GM03348 (cell line): ENCODE measurements around the gene GLTP.

ENCODE experiments used
- DNase-seq: peaks from one replicate; pipeline ENCODE4 v3.0.0; 2012; ENCODE audit warnings: low spot score

The GLTP gene

DNA sequence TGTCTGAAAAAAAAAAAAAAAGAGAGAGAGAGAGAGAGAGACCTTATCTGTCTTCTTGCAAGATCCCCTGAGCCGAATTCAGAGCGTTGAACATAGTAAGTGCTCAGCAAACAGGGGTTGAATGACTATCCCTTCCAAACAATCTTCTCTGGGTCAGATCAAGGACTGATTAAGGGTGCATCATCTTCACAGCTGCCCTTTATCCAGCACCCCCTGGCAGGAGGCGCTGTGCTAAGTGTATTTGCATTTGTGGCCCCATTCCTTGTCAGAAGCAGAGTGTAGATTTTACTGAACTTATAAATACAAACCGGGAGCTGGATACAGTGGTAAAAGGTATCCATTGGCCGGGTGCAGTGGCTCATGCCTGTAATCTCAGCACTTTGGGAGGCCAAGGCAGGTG, 38.3 kb downstream of the GLTP start:
- DNase-seq = no peak

GRCh38 chr12:109841356-109841755, 39.0 kb downstream of the GLTP start:
- DNase-seq = no peak

GRCh38 chr12:109840305-109841074, 39.9 kb downstream of the GLTP start:
- DNase-seq = no peak

- DNase-seq = no peak
Measured at GRCh38 chr12:109839444-109839843, 40.9 kb downstream of the GLTP start.

DNA sequence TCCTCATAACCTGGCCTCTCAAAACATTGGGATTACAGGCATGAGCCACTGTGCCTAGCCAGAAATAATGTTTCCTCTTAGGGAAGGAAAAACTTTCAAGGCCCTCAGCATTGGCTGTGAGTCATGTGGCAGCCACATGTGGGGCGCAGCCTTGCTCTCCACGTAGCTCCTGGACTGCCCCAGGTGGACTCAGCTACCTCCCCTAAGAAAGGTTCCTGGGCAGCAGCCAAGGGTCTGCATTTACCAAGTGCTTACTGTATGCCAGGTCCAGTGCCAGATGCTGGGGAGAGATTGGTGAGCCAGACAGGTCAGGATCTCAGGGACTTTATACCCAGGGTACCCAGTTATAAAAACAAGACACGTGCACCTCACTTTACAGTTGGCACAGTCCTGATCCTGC, 43.4 kb downstream of the GLTP start:
- DNase-seq = peak; percentile 35

GRCh38 chr12:109835827-109836226, 44.5 kb downstream of the GLTP start:
- DNase-seq = no peak

DNA sequence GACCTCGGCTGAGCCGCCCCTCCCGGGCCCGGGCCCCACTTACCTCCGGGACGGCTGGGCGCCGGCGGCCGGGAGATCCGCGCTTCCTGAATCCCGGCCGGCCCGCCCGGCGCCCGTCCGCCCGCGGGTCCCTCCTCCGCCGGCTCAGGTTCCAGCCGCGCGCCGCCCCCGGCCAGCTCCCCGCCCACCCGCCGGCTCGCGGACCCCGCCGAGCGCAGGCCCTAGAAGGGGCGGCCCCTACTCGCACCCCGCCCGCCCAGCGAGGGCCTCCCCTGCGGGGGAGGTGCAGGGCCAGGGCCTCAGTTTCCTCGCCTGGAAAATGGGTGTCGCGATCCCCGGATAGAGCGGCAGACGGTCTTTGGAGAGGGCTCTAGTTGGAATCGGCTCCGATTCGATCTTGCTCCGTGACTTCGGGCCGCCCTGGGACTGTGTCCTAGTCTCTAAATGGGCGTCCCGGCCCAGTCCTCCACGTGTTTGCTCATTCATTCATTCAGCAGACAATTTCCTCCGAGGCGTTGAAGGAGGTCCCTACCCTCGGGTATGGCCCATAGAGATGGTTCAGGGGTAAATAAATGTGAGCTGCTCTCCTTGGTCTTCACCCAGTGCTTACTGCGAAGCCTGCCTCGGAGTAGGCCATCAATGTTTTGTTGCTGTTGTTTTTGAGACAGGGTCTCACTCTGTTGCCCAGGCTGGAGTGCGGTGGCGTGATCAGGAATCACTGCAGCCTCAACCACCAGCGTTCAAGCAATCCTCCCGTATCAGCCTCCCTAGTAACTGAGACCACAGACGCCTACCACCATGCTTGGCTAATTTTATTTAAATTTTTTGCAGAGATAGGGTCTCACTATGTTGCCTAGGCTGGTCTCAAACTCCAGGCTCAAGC, 46.8 kb downstream of the GLTP start, which contains the start of gene TRPV4:
TSS of gene TRPV4 (minus strand) at position 92 of the 883 bp plus-strand sequence. CDS start 18,602 bp downstream, outside the sequence.
- peak; percentile 89 for DNase-seq

DNA sequence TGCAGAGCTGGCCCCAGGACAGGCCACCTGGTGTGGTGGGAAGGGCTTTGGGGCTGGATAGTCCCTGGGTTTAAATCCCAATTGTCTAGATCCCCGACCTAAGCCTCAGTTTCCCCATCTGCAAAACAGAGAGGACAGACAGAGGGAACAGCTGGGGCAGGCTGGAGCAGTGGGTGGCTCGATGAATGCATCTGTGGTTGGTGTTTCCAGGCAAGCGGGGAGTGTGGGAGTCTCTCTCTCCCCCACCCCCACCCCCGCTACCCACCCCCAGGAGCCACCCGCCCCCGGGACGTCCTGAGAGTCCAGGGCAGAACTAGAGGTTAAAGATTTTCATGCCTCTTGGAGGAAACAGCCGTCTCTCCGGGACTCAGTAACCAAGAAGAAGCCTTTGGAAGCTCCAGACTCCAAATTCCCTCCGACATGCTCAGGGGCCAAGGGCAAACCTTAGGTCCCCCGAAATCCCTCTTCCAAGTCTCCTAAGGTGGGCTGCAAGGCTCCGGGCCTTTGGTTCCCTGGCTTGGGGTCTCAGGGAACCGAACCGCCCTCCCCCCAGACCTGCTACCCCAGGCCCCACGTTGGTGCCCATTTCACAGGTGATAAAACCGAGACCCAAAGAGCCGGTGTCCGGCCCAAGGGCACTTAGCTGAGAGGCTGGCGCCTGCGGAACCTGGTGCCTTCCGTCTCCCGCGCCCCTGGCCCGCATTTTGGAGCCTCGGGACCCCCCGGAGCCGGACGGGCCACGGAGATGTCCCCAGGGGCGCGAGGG, 47.6 kb downstream of the GLTP start:
- no peak for DNase-seq

GRCh38 chr12:109831929-109832328, 48.4 kb downstream of the GLTP start:
- DNase-seq = no peak

GRCh38 chr12:109831365-109831764, 49.0 kb downstream of the GLTP start:
- DNase-seq = no peak

- no peak for DNase-seq
Measured at GRCh38 chr12:109830718-109831117, 49.6 kb downstream of the GLTP start.

DNA sequence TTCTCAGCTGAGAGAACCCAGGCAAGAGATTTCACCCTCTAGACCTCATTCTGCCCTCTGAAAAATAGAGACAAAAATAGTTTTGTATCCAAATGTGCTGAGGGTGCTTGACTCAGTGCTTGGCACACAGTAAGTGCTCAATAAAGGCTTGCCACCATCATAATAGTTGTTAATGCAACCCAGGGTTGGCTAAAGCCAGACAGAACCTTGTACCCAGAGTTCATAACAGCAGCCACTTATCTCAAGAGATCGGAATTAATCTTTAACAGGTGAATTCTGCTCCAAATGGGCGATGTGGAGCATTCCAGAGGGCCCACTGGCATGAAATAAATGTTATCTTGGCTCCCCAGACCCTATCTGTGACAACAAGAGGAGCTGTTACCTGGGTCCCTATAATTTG, 50.1 kb downstream of the GLTP start:
- no peak for DNase-seq

- DNase-seq = no peak
Measured at GRCh38 chr12:109829667-109830066, 50.7 kb downstream of the GLTP start.

DNA sequence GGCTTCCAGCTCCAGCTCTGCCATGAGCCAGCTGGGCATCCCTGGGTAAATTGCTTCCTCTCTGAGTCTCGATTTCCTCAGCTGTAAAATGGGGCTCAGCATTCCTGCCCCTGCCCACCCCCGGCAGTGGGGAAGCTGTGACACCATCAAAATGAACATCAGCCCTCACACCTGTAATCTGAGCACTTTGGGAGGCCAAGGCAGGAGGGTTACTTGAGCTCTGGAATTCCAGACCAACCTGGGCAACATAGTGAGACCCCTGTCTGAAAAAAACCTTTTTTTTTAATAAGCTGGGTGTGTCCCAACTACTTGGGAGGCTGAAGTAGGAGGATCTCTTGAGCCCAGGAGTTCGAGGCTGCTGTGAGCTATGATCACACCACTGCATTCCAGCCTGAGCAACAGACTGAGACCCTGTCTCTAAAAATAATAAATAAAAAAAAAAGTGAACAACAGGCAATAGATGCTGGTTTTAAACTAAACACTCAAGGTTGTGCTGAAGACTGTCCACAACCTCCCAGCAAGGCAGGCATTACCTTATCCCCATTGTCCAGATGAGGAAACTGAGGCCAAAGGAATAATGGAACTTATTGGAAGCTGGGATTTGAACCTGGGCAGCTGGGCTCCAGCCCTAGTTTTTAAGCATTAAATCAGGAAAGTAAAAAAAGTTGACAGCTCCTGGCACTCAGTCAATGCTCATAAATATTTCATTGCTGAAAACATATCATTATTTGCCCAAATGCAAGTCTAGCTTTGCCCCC, 51.4 kb downstream of the GLTP start:
- DNase-seq = no peak

DNA sequence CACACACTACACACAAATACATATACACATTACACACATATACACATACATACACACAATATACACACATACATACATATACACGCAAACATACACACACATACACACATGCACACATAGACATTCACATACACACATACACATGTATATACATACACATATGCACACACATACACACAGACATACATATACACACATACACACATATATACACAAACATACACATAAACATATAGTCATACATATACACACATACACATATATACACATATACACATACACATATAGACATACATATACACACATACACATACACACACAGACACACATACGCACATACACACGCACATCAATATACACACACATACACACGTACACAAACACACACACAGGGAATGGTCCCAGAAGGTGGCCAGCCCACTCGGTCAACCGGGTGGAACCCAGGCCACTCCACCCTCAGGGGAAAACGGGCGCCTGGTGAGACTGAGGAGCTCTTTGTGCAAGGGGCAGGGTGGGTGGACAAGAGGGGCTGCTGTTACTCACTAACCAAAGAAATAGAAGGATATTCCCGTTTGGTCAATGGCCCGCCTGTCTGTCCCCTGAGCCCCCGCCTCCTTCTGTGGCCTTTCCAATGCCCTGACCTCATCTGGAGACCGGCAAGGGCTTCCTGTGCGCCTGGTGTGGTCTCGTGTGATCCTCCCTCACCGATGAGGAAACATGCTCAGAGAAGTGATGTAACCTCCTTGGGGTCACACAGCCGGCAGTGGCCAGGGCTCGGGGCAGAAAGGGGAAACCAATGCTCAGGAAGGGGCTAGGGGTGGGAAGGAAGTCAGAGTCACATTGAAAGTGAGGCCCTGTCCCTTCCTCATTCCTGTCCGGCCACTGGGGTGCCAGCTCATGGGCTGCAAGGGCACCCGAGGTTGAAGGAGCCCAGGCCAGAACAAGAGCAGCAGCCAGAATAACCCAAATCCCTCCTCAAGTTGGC, 52.5 kb downstream of the GLTP start:
- no peak for DNase-seq

DNA sequence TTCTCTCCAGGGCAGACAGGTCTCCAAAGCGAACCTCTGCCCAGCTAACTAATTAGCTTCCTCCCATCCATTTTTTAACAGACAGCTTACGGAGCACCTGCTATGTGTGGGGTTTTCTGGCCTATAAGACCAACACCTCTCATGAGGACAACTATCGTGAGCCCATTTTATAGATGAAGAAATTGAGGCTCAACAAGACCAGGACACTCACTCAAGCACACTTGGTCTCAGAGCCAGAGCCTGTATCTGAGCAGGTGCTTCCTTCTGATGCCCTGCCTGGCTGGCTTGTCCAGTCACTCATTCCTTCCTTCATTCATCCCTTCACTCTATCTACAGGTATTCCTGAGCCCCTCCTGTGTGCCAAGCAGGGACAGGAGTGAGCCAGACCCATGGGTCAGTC, 53.3 kb downstream of the GLTP start:
- DNase-seq = no peak

GRCh38 chr12:109824731-109825130, 55.6 kb downstream of the GLTP start:
- DNase-seq = no peak

DNA sequence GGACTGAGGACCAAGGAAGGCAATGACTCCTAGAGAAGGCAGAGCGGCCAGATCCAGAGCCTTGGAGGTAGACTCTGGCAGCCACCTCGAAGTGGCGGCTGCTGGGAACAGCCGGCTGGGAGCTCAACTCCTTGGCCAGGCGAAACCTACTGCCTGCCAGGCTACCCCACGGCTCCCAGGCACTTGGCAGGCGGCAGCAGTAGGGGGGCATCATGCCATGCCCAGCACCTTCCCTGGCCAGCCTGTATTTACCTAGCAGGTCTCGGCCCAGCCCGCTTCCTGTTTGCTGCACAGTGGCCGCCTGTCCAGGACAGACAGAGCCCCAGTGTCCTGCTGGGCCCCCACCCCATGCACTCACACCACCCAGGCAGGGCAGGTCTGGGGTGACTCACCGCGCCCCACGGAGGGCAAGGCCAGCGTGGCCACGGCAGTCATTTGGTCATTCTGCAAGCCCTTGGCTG, 57.4 kb downstream of the GLTP start:
- DNase-seq = no peak

GRCh38 chr12:109822416-109822815, 57.9 kb downstream of the GLTP start:
- DNase-seq = no peak

DNA sequence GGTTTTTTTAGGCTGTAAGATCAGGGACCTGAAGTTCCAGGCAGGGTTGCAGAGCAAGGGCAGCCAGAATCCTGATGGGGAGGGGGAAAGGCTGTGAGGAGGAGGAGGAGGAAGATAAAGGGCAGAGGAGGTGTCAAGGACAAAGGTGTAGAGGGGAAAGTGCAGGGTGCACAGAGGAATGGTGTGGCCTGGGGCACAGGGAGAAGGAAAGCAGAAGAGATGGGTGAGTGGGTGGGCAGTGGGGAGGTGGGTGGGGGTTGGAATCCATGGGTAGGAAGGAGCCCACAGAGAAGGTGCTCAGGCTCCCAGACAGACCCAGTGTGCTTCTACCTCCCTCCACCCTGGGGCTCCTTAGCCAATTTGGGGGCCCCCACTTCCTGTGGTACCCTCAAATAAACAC, 58.4 kb downstream of the GLTP start:
- no peak for DNase-seq
